Progenitor cell of endocrine pancreas (in vitro differentiated cells): ENCODE results near the gene HSPA4L. TPM values are rescaled to one million over a fixed set of nuclear protein-coding genes. Genes with fewer than 3 reads are reported as not detected.

Experiments used
- DNase-seq: peaks from one replicate; pipeline ENCODE4 v3.0.0; 2021; ENCODE audit warnings: low spot score; ENCODE audit not compliant: unreplicated experiment
- H3K27ac Mint-ChIP-seq: 2 replicates; pipeline ENCODE4 v1.8.0; 2021; ENCODE audit warnings: mild to moderate bottlenecking, moderate library complexity, mixed read lengths
- H3K27me3 Mint-ChIP-seq: 2 replicates; pipeline ENCODE4 v1.8.0; 2021; ENCODE audit warnings: mixed read lengths
- H3K36me3 Mint-ChIP-seq: 2 replicates; pipeline ENCODE4 v1.8.0; 2022; ENCODE audit warnings: mixed read lengths; ENCODE audit not compliant: insufficient read depth
- H3K4me1 Mint-ChIP-seq: 2 replicates; pipeline ENCODE4 v1.8.0; 2021; ENCODE audit warnings: low read depth, mixed read lengths
- H3K4me3 Mint-ChIP-seq: 2 replicates; pipeline ENCODE4 v1.8.0; 2021; ENCODE audit warnings: low read depth, mild to moderate bottlenecking, moderate library complexity, mixed read lengths
- H3K9me3 Mint-ChIP-seq: 2 replicates; pipeline ENCODE4 v1.8.0; 2021; ENCODE audit warnings: low read depth, mixed read lengths
- total RNA-seq: library from RNA; stranded (reverse); gene quantifications from 2 replicates; pipeline ENCODE4 v1.2.1, GENCODE V29; 2021
- TF ChIP-seq, protein P1 (sequence below): fragments of 200-600 bp; sonication (generic); IDR thresholded peaks from one replicate; pipeline ENCODE4 v1.5.0; 2021; ENCODE audit warnings: antibody characterized with exemption, mild to moderate bottlenecking; ENCODE audit not compliant: unreplicated experiment

Gene HSPA4L
- total RNA-seq, 1 donor from 2014 or later, result 3.5 TPM

DNA sequence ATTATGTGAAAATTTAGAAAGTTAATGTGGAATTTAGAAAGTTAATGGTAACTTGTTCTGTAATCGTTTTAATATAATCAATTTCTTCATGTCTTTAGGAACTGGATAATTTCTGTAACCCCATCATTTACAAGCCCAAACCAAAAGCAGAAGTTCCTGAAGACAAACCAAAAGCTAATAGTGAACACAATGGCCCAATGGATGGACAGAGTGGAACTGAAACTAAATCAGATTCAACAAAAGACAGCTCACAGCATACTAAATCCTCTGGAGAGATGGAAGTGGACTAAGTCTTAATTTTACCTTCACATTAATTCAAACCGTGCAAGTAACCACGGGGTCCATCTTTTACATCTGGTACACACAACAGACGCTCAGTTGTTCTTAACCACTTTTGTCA lies 50.5 kb downstream of the HSPA4L start:
- DNase-seq, result no peak
- TF ChIP-seq, protein P1, sequence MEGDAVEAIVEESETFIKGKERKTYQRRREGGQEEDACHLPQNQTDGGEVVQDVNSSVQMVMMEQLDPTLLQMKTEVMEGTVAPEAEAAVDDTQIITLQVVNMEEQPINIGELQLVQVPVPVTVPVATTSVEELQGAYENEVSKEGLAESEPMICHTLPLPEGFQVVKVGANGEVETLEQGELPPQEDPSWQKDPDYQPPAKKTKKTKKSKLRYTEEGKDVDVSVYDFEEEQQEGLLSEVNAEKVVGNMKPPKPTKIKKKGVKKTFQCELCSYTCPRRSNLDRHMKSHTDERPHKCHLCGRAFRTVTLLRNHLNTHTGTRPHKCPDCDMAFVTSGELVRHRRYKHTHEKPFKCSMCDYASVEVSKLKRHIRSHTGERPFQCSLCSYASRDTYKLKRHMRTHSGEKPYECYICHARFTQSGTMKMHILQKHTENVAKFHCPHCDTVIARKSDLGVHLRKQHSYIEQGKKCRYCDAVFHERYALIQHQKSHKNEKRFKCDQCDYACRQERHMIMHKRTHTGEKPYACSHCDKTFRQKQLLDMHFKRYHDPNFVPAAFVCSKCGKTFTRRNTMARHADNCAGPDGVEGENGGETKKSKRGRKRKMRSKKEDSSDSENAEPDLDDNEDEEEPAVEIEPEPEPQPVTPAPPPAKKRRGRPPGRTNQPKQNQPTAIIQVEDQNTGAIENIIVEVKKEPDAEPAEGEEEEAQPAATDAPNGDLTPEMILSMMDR, result no peak
- Mint-ChIP-seq H3K4me1 (no peaks in the 10 kb centered on the region), H3K4me3 (no peak overlapping the region), H3K9me3 (no peaks in the 10 kb centered on the region), H3K27ac (no peak overlapping the region), H3K27me3 (no peaks in the 10 kb centered on the region), H3K36me3 (no peaks in the 10 kb centered on the region)

DNA sequence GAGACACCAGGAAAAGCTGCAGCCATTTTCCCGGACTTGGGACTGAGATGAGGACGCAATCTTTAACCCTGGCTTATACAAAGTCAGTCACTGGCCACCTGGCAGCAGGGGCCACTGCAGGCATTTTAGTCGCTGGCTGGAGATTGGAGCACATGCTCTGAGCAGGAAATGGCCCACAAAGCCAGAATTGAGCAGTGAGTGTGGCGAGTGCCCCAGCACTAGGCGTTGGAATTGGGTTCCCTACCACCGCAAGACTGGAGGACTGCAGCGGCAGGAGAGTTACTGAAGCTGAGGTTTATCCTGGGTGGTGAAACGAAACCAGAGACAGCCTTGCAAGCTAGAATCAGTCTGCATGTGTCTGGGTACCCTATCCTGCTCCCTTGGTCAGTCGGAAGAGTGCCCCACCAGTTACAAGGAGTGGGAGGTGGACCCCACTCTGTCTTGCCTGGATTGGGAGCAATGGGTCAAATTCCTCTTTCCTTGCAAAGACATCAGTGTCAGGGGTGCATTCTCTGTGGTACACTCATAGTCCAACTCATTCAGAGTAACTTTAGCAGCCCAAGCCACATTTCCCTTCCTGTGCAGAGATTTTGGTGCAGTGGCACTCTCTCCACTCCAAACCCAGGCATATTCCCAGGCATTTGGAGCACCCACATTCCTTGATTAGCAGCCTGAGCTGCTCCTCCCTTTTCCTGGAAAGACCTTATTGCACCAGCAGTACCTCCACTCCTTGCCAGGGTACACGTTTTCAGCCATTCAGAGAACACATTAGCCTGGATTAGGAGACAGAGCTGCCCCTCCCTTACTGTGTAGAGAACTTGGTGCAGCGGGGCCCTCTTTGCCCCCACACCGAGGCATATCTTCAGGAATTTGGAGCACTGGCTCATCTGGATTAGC lies 61.8 kb downstream of the HSPA4L start:
- DNase-seq, result no peak
- H3K4me1 Mint-ChIP-seq, result peaks cover 2% of the 10 kb centered on the region
- H3K27me3 Mint-ChIP-seq, result no peaks in the 10 kb centered on the region
- TF ChIP-seq, protein P1, result no peak
- H3K9me3 Mint-ChIP-seq, result peaks cover 15% of the 10 kb centered on the region
- H3K4me3 Mint-ChIP-seq, result no peak overlapping the region
- peaks cover 13% of the 10 kb centered on the region for H3K36me3 Mint-ChIP-seq
- no peak overlapping the region for H3K27ac Mint-ChIP-seq

DNA sequence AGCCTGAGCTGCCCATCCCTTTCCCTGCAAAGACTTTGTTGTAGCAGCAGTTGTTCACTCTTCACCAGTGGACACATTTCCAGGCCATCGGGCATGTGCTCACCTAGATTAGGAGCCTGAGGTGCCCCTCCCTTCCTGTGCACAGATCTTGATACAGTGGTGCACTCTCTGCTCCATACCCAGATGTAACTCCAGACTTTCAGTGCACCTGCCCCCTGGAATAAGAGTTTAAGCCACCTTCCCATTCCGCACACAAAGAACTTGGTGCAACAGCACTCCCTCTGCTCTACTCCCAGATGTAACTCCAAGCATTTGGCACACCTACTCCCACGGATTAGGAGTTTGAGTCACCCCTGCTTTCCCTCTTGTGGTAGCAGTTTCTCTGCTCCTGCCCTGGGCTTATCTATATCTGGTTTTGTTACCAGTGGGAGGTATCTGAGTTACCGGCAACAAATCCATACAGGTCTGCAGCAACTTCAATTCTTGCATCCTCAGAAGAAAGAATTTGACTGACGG lies 62.5 kb downstream of the HSPA4L start:
- no peak overlapping the region for H3K27ac Mint-ChIP-seq
- DNase-seq, result no peak
- H3K9me3 Mint-ChIP-seq, result peaks cover 19% of the 10 kb centered on the region
- H3K36me3 Mint-ChIP-seq, result peaks cover 16% of the 10 kb centered on the region
- peaks cover 2% of the 10 kb centered on the region for H3K4me1 Mint-ChIP-seq
- no peak overlapping the region for H3K4me3 Mint-ChIP-seq
- no peaks in the 10 kb centered on the region for H3K27me3 Mint-ChIP-seq
- TF ChIP-seq, protein P1, result no peak

DNA sequence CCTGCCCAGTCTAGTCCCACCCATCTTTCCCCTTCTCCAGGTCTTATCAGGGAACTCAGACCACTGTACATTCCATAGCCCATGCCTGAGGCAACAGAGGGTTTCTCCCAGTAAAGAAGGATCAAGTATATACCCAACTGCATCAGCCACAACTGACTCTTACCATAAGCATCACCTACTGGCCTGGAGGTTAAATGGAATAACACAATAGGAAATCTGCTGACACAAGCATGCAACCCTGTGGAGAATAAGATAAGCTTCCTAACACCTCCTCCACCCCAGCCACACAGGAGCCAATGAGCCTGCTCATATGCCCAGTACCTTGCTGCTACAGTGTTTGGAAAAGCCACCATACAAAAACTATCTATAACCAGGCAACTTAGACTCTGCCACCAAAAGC lies 63.9 kb downstream of the HSPA4L start:
- Mint-ChIP-seq H3K4me3 (no peak overlapping the region), H3K27ac (no peak overlapping the region), H3K27me3 (no peaks in the 10 kb centered on the region), H3K9me3 (peaks cover 29% of the 10 kb centered on the region), H3K36me3 (peaks cover 24% of the 10 kb centered on the region), H3K4me1 (peaks cover 2% of the 10 kb centered on the region)
- TF ChIP-seq, protein P1, result no peak
- DNase-seq, result no peak

DNA sequence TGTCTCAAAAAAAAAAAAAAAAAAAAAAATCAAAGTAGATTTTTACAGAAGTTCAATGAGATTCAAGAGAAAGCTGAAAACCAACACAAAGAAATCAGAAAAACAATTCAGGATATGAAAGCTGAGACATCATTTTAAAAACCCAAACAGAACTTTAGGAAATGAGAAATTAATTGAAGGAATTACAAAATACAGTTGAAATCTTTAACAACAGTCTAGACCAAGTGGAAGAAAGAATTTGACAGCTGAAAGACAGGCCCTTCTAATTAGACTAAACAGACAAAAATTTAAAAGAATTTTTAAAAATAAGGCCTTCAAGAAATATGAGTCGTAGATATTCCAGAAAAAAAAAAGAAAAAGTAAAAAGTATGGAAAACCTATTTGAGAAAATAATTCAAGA lies 64.6 kb downstream of the HSPA4L start:
- no peak for DNase-seq
- no peaks in the 10 kb centered on the region for H3K27me3 Mint-ChIP-seq
- H3K36me3 Mint-ChIP-seq, result peaks cover 24% of the 10 kb centered on the region
- H3K27ac Mint-ChIP-seq, result no peak overlapping the region
- TF ChIP-seq, protein P1, result no peak
- H3K9me3 Mint-ChIP-seq, result peaks cover 33% of the 10 kb centered on the region
- H3K4me1 Mint-ChIP-seq, result peaks cover 2% of the 10 kb centered on the region
- H3K4me3 Mint-ChIP-seq, result no peak overlapping the region
